ENCODE results near the gene ADAMTS9.

The ADAMTS9 gene

GRCh38 chr3:64612082-64612860, 75.5 kb downstream of the ADAMTS9 start:
- no peak overlapping the region for H3K27ac Mint-ChIP-seq
- DNase-seq = no peak
- no peaks in the 10 kb centered on the region for H3K4me1 Mint-ChIP-seq (ENCODE audit: low read depth in 2 of 2)
- H3K36me3 Mint-ChIP-seq (ENCODE audit: insufficient read depth) = no peaks in the 10 kb centered on the region
- no peak for ATAC-seq (replicated peaks)
- H3K9me3 Mint-ChIP-seq = peaks cover 2 to 16% of the 10 kb centered on the region in 2 donors
- no peaks in the 10 kb centered on the region for H3K27me3 Mint-ChIP-seq
- H3K4me3 Mint-ChIP-seq = no peak overlapping the region

GRCh38 chr3:64608741-64609140, 79.1 kb downstream of the ADAMTS9 start:
- Mint-ChIP-seq H3K4me1 (ENCODE audit: low read depth in 2 of 2) (no peaks in the 10 kb centered on the region), H3K4me3 (no peak overlapping the region), H3K27me3 (no peaks in the 10 kb centered on the region), H3K9me3 (peaks cover 2 to 9% of the 10 kb centered on the region in 2 donors), H3K36me3 (ENCODE audit: insufficient read depth) (no peaks in the 10 kb centered on the region), H3K27ac (no peak overlapping the region)
- ATAC-seq (replicated peaks) (no peak), DNase-seq (no peak)

GRCh38 chr3:64607032-64607551, 80.7 kb downstream of the ADAMTS9 start:
- ATAC-seq (replicated peaks) (no peak), DNase-seq (no peak)
- Mint-ChIP-seq H3K27me3 (no peaks in the 10 kb centered on the region), H3K4me1 (ENCODE audit: low read depth in 2 of 2) (no peaks in the 10 kb centered on the region), H3K36me3 (ENCODE audit: insufficient read depth) (no peaks in the 10 kb centered on the region), H3K9me3 (peaks cover 4 to 16% of the 10 kb centered on the region in 2 donors), H3K4me3 (no peak overlapping the region), H3K27ac (no peak overlapping the region)

DNA sequence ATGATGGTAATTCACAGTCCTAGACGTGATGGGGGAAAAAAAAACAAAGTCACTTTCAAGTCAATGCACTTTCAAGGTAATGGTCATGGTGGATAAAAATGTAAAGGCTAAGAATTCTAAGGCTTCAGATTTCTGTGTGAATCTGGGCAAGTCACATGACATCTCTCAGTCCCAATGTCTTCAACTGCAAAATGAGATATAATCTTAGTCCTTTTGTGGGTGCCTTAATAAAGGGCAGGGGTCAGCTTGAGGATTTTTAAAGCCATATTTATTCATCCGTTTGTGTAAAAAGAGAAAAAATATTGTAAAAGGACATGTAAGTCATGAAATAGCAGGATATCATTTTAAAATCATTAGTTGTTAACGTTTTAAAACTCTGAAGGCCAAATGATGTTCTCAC, 83.5 kb downstream of the ADAMTS9 start:
- Mint-ChIP-seq H3K9me3 (peaks cover 4 to 7% of the 10 kb centered on the region in 2 donors), H3K27me3 (no peaks in the 10 kb centered on the region), H3K4me1 (ENCODE audit: low read depth in 2 of 2) (no peaks in the 10 kb centered on the region), H3K4me3 (no peak overlapping the region), H3K36me3 (ENCODE audit: insufficient read depth) (no peaks in the 10 kb centered on the region), H3K27ac (no peak overlapping the region)
- DNase-seq = no peak
- no peak for ATAC-seq (replicated peaks)

DNA sequence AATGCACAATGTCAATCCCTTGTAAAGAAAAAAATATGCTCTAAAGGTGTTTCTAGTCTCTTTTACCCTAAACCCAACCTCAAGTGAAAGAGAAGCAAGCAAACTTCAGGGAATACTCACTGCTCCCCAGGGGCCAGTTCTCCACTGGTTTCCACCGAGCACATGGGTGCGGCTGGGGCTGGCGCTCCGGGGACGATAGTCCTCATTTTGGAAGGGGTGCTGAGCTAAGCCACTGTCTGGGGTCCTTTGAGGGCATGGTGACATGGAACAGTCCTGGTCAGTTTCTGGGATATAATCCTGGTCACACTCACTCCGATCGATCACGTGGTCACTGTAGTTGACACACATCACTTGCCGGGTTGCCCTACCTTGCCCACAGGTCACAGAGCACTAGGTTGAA, 86.0 kb downstream of the ADAMTS9 start:
- H3K27me3 Mint-ChIP-seq = no peaks in the 10 kb centered on the region
- no peak overlapping the region for H3K4me3 Mint-ChIP-seq
- ATAC-seq (replicated peaks) = no peak

DNA sequence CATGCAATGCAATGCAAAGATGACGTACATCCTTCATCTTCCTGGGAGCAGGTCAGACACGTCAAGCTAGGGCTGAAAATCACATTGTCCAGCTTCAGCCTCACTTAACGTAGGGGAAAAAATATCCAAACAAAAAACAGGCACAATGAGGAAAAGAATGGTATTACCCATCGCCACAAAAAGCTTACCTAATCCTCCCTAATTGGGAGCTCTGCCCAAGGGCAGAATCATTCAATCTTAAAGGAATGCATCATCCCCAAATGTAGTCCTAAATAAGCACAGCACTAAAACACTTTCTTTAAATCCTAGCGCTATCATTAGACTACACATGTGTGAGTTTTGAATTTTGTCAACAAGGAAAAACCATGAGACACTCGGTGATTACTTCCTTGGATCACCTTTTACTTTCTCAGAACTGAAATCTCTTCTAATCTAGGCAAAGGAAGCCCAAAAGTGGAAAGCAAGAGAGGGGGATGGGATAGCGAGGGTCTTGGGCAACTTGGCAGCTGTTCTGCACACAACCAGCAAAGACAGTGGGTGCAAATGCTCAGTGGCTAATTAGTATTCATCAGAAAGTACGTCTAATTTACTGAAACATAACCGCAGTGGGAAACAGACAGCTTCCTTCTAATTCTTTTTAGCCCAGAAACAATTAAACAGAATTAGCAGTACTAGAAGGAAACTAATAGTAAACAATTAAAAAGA, 87.4 kb downstream of the ADAMTS9 start:
- Mint-ChIP-seq H3K36me3 (ENCODE audit: insufficient read depth) (no peaks in the 10 kb centered on the region), H3K4me1 (ENCODE audit: low read depth in 2 of 2) (no peaks in the 10 kb centered on the region), H3K27me3 (no peaks in the 10 kb centered on the region), H3K4me3 (no peak overlapping the region), H3K9me3 (peaks cover 4 to 10% of the 10 kb centered on the region in 2 donors), H3K27ac (no peak overlapping the region)
- DNase-seq (no peak), ATAC-seq (replicated peaks) (no peak)

More for the DNA sequence above, 86.0 kb downstream of the ADAMTS9 start:
- Mint-ChIP-seq H3K36me3 (ENCODE audit: insufficient read depth) (no peaks in the 10 kb centered on the region), H3K9me3 (peaks cover 4 to 7% of the 10 kb centered on the region in 2 donors), H3K27ac (no peak overlapping the region), H3K4me1 (ENCODE audit: low read depth in 2 of 2) (no peaks in the 10 kb centered on the region)
- DNase-seq = no peak

GRCh38 chr3:64599651-64600050, 88.1 kb downstream of the ADAMTS9 start:
- Mint-ChIP-seq H3K36me3 (ENCODE audit: insufficient read depth) (no peaks in the 10 kb centered on the region), H3K9me3 (peaks cover 4 to 16% of the 10 kb centered on the region in 2 donors), H3K4me3 (no peak overlapping the region), H3K27me3 (no peaks in the 10 kb centered on the region), H3K4me1 (ENCODE audit: low read depth in 2 of 2) (no peaks in the 10 kb centered on the region), H3K27ac (no peak overlapping the region)
- ATAC-seq (replicated peaks) (no peak), DNase-seq (no peak)

DNA sequence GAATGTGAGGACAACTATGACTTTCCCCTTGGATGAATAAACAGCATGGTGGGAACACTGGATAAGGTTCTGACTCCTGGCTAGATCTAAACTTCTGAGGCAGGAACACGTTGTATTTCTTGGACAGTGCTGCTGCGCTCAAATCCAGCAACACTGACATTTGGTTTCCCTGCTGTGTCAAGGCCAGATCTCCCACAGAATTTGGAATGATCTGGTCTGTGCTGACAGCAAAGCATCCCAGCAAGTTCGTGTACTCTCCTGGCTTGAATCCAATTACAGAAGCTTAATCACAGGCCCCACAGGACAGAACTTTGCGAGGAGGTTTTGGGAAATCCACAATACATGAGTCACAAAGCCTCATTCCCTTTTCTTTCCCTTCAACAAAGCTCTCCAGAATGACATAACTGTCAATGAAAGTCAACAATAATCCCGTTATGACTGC, 92.5 kb downstream of the ADAMTS9 start:
- Mint-ChIP-seq H3K4me3 (no peak overlapping the region), H3K36me3 (ENCODE audit: insufficient read depth) (no peaks in the 10 kb centered on the region), H3K27ac (no peak overlapping the region), H3K27me3 (no peaks in the 10 kb centered on the region), H3K9me3 (peaks cover 0 to 9% of the 10 kb centered on the region in 2 donors), H3K4me1 (ENCODE audit: low read depth in 2 of 2) (no peaks in the 10 kb centered on the region)
- no peak for DNase-seq
- ATAC-seq (replicated peaks) = no peak

DNA sequence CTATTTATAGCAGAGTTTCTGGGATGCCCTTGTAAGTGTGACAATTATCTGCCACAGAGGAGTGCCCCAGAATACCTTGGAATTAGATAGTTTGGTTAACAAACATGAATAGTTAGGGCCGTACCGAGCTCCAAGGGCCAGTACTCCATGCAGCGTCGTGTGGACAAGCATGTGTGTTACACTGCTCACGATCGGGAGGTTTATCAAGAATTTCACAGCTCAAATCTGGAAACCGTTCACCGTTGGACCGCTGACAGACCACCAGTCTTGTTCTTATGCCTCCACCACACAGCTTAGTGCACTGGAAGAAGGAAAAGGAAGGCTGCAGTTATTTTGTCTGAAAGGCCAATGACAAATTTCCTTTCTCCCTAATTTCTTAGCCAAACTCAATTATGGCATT, 93.7 kb downstream of the ADAMTS9 start:
- no peak for ATAC-seq (replicated peaks)
- H3K4me1 Mint-ChIP-seq (ENCODE audit: low read depth in 2 of 2) = no peaks in the 10 kb centered on the region
- no peaks in the 10 kb centered on the region for H3K27me3 Mint-ChIP-seq
- no peak overlapping the region for H3K4me3 Mint-ChIP-seq
- no peak overlapping the region for H3K27ac Mint-ChIP-seq
- no peaks in the 10 kb centered on the region for H3K36me3 Mint-ChIP-seq (ENCODE audit: insufficient read depth)
- H3K9me3 Mint-ChIP-seq = peaks cover 0 to 9% of the 10 kb centered on the region in 2 donors
- DNase-seq = no peak

DNA sequence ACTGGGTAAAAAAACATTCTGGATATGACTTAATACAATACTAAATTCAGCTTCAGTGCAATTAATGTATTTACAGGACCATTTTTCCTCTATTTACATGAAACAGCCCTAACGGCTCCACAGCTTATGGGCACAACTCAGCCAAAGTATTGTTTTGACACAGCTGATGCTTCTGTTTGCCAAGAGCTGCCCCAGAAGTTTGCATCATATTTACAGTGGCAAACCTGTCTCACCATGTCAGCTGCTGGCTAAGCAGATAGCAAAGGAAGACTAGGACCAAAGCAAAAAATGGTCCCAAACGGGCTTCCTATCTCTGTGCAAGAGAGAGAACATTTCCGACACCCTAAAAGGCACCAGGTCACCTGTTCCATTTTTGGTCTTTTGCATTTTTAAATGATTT, 94.5 kb downstream of the ADAMTS9 start:
- ATAC-seq (replicated peaks) (no peak), DNase-seq (no peak)

DNA sequence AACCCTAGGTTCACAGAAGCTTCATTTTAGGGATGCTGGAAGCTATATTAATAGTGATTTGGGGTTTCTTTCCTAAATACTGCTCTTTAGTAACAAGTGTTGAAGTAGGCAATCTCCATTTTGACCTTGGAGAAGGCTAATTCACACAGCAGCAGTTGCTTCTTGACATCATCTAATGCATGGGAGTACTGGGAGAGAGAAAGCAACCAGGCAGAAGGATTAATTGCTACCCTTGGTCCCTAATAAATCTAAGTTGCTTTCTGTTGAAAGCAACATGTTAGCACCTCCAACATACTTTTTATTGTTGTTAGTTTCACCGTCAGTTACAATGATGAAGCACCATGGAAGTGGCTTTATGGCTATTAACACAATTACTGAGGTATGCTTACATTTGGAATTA, 96.2 kb downstream of the ADAMTS9 start:
- Mint-ChIP-seq H3K9me3 (peaks cover 0 to 9% of the 10 kb centered on the region in 2 donors), H3K36me3 (ENCODE audit: insufficient read depth) (no peaks in the 10 kb centered on the region), H3K4me1 (ENCODE audit: low read depth in 2 of 2) (no peaks in the 10 kb centered on the region), H3K4me3 (no peak overlapping the region), H3K27ac (no peak overlapping the region), H3K27me3 (no peaks in the 10 kb centered on the region)
- ATAC-seq (replicated peaks) = no peak
- DNase-seq = no peak

More for the DNA sequence above, 94.5 kb downstream of the ADAMTS9 start:
- H3K27me3 Mint-ChIP-seq = no peaks in the 10 kb centered on the region
- no peak overlapping the region for H3K4me3 Mint-ChIP-seq
- no peak overlapping the region for H3K27ac Mint-ChIP-seq
- H3K9me3 Mint-ChIP-seq = peaks cover 0 to 9% of the 10 kb centered on the region in 2 donors
- H3K36me3 Mint-ChIP-seq (ENCODE audit: insufficient read depth) = no peaks in the 10 kb centered on the region
- no peaks in the 10 kb centered on the region for H3K4me1 Mint-ChIP-seq (ENCODE audit: low read depth in 2 of 2)

DNA sequence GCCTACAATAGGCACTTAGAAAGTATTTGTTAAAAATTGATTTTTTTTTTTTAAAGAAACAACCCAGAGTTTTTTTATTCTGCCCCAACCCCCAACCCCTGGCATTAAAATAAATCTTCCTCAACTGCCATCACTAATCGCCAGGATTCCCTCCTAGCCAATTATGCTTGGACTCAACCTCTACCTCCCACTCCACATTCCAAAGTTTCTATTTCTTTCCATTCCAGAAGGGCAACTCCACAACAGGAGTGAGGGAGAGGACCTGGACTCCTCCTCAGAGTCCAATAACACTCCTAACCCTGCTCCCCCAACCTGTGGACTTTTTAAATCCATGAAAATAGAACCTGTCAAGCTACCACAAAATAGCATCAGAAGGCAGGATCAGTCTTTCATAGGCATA, 99.4 kb downstream of the ADAMTS9 start:
- no peaks in the 10 kb centered on the region for H3K27me3 Mint-ChIP-seq
- no peak overlapping the region for H3K27ac Mint-ChIP-seq
- peaks cover 0 to 5% of the 10 kb centered on the region in 2 donors for H3K9me3 Mint-ChIP-seq
- H3K4me1 Mint-ChIP-seq (ENCODE audit: low read depth in 2 of 2) = no peaks in the 10 kb centered on the region
- H3K36me3 Mint-ChIP-seq (ENCODE audit: insufficient read depth) = no peaks in the 10 kb centered on the region
- no peak overlapping the region for H3K4me3 Mint-ChIP-seq
- ATAC-seq (replicated peaks) (no peak), DNase-seq (no peak)

DNA sequence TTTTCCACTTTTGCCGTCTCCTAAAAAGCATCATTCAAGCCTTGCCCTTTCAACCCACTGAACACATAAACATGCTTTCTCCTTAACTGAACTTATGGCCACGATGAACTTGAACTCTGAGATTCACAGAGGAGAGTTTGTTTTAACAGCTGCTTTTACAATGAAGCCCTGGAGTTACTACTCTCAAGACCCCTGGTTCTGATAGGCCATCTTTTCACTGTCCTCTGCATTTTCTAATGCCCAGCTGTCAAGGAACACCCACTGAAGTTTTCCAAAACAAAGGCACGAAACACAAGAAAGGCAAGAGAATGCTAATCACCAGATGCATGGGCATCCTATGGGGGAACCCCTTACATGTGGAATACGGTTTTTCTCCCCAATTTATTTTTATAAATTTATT, 100.8 kb downstream of the ADAMTS9 start:
- ATAC-seq (replicated peaks) = no peak

GRCh38 chr3:64584179-64584578, 103.6 kb downstream of the ADAMTS9 start:
- peaks cover 0 to 5% of the 10 kb centered on the region in 2 donors for H3K9me3 Mint-ChIP-seq

More for the DNA sequence above, 100.8 kb downstream of the ADAMTS9 start:
- Mint-ChIP-seq H3K9me3 (peaks cover 0 to 5% of the 10 kb centered on the region in 2 donors), H3K4me1 (ENCODE audit: low read depth in 2 of 2) (no peaks in the 10 kb centered on the region), H3K4me3 (no peak overlapping the region), H3K27me3 (no peaks in the 10 kb centered on the region), H3K36me3 (ENCODE audit: insufficient read depth) (no peaks in the 10 kb centered on the region), H3K27ac (no peak overlapping the region)
- DNase-seq = no peak

More at GRCh38 chr3:64584179-64584578, 103.6 kb downstream of the ADAMTS9 start:
- no peaks in the 10 kb centered on the region for H3K4me1 Mint-ChIP-seq (ENCODE audit: low read depth in 2 of 2)
- H3K4me3 Mint-ChIP-seq = no peak overlapping the region
- H3K27ac Mint-ChIP-seq = no peak overlapping the region
- no peaks in the 10 kb centered on the region for H3K27me3 Mint-ChIP-seq
- no peak for ATAC-seq (replicated peaks)
- no peaks in the 10 kb centered on the region for H3K36me3 Mint-ChIP-seq (ENCODE audit: insufficient read depth)
- no peak for DNase-seq
